GM23338 (cell line): Measurements from ENCODE around the gene PLEKHA7. TPM values are rescaled to one million over a fixed set of nuclear protein-coding genes. Genes with fewer than 3 reads are reported as not detected.

Source experiments
- ATAC-seq: fragments of 200-7000 bp; cut with Tn5 transposase; 3 replicates; pipeline ENCODE4 v1.9.1; 2020
- DNase-seq: peaks from one replicate; pipeline ENCODE4 v3.0.0-alpha.2; 2015; ENCODE audit warnings: low spot score
- H2AFZ ChIP-seq: fragments of 200-600 bp; sonication (generic); 2 replicates; pipeline ENCODE4 v1.8.0; 2016; ENCODE audit warnings: antibody characterized with exemption, mild to moderate bottlenecking, moderate library complexity
- H3F3A ChIP-seq: fragments of 200-600 bp; sonication (generic); replicated peaks from 2 replicates; pipeline ENCODE4 v1.8.0; 2017; ENCODE audit warnings: antibody characterized with exemption, mixed run types, low read depth
- H3K27ac ChIP-seq: fragments of 200-600 bp; sonication (generic); 2 replicates; pipeline ENCODE4 v1.6.1; 2016; ENCODE audit warnings: low read depth
- H3K27me3 ChIP-seq: fragments of 200-600 bp; sonication (generic); 2 replicates; pipeline ENCODE4 v1.8.0; 2016; ENCODE audit warnings: mild to moderate bottlenecking, mixed run types, moderate library complexity; ENCODE audit not compliant: insufficient read depth
- H3K36me3 ChIP-seq: fragments of 200-600 bp; sonication (generic); 2 replicates; pipeline ENCODE4 v1.8.0; 2016; ENCODE audit warnings: mild to moderate bottlenecking; ENCODE audit not compliant: insufficient read depth
- H3K4me1 ChIP-seq: fragments of 200-600 bp; sonication (generic); 2 replicates; pipeline ENCODE4 v1.8.0; 2016; ENCODE audit warnings: mild to moderate bottlenecking, moderate library complexity; ENCODE audit not compliant: insufficient read depth
- H3K4me2 ChIP-seq: fragments of 200-600 bp; sonication (generic); 2 replicates; pipeline ENCODE4 v1.7.1; 2017; ENCODE audit warnings: mixed run types
- H3K4me3 ChIP-seq: fragments of 200-600 bp; sonication (generic); 2 replicates; pipeline ENCODE4 v1.6.1; 2016; ENCODE audit warnings: mixed run types
- H3K79me2 ChIP-seq: fragments of 200-600 bp; sonication (generic); replicated peaks from 2 replicates; pipeline ENCODE4 v1.8.0; 2017; ENCODE audit warnings: mild to moderate bottlenecking; ENCODE audit not compliant: insufficient read depth
- H3K9me2 ChIP-seq: fragments of 200-600 bp; sonication (generic); 2 replicates; pipeline ENCODE4 v1.8.0; 2017; ENCODE audit not compliant: insufficient read depth
- H4K20me1 ChIP-seq: fragments of 200-600 bp; sonication (generic); replicated peaks from 2 replicates; pipeline ENCODE4 v1.8.0; 2017; ENCODE audit warnings: mild to moderate bottlenecking; ENCODE audit not compliant: insufficient read depth
- H3K27ac Mint-ChIP-seq: 2 replicates; pipeline ENCODE4 v1.8.0; 2020; ENCODE audit warnings: inconsistent platforms, mild to moderate bottlenecking, moderate library complexity, mixed read lengths
- H3K27me3 Mint-ChIP-seq: 3 replicates; pipeline ENCODE4 v1.8.0; 2022; ENCODE audit warnings: low read depth, mild to moderate bottlenecking, moderate library complexity, mixed read lengths, inconsistent platforms; ENCODE audit not compliant: insufficient read depth, poor library complexity
- H3K36me3 Mint-ChIP-seq: 3 replicates; pipeline ENCODE4 v1.8.0; 2021; ENCODE audit warnings: low read depth, mild to moderate bottlenecking, inconsistent platforms, moderate library complexity, mixed read lengths
- H3K4me1 Mint-ChIP-seq: 3 replicates; pipeline ENCODE4 v1.8.0; 2020; ENCODE audit warnings: mild to moderate bottlenecking, inconsistent platforms, mixed read lengths
- H3K4me3 Mint-ChIP-seq: 3 replicates; pipeline ENCODE4 v1.8.0; 2021; ENCODE audit warnings: moderate library complexity, mild to moderate bottlenecking, inconsistent platforms, mixed read lengths
- H3K9me3 Mint-ChIP-seq: 3 replicates; pipeline ENCODE4 v1.8.0; 2020; ENCODE audit warnings: moderate library complexity, mild to moderate bottlenecking, inconsistent platforms, mixed read lengths
- CREB1 ChIP-seq: fragments of 250-450 bp; sonication (Bioruptor Pico); IDR thresholded peaks from 2 replicates; pipeline ENCODE4 v1.5.0; 2020; ENCODE audit warnings: low read depth, mild to moderate bottlenecking, moderate library complexity
- EZH2phosphoT487 ChIP-seq: fragments of 200-600 bp; sonication (generic); IDR thresholded peaks from one replicate; pipeline ENCODE4 v1.8.1; 2018; ENCODE audit warnings: antibody characterized with exemption; ENCODE audit not compliant: unreplicated experiment
- JUNB ChIP-seq: IDR thresholded peaks from one replicate; pipeline ENCODE4 v1.6.1; 2016; ENCODE audit warnings: antibody characterized with exemption; ENCODE audit not compliant: unreplicated experiment
- NANOG ChIP-seq: IDR thresholded peaks from 2 replicates; pipeline ENCODE4 v1.6.1; 2016; ENCODE audit warnings: antibody characterized with exemption, borderline replicate concordance
- POLR2AphosphoS5 ChIP-seq: IDR thresholded peaks from 2 replicates; pipeline ENCODE4 v1.6.1; 2016; ENCODE audit warnings: antibody characterized with exemption, low read depth
- REST ChIP-seq: IDR thresholded peaks from one replicate; pipeline ENCODE4 v1.6.1; 2018; ENCODE audit warnings: antibody characterized with exemption; ENCODE audit not compliant: unreplicated experiment
- ZNF114 ChIP-seq: fragments of 250-450 bp; sonication (Bioruptor Pico); IDR thresholded peaks from 2 replicates; pipeline ENCODE4 v1.5.0; 2020; ENCODE audit warnings: mild to moderate bottlenecking, moderate library complexity
- ZNF331 ChIP-seq: fragments of 250-450 bp; sonication (Bioruptor Pico); IDR thresholded peaks from 2 replicates; pipeline ENCODE4 v1.5.0; 2020; ENCODE audit warnings: low read depth, mild to moderate bottlenecking, moderate library complexity
- ZNF462 ChIP-seq: fragments of 250-450 bp; sonication (Bioruptor Pico); IDR thresholded peaks from 2 replicates; pipeline ENCODE4 v1.5.0; 2020; ENCODE audit warnings: mild to moderate bottlenecking, moderate library complexity
- polyA plus RNA-seq: library from polyadenylated mRNA; unstranded; fragments of >200 nt; fragmentation: Nextera tagmentation; extraction: Ambion mirVana; gene quantifications from 2 replicates; pipeline ENCODE4 v1.2.1, GENCODE V29; 2016
- total RNA-seq: library from RNA; depleted of rRNA; stranded (reverse); fragments of >200 nt; shearing (Covaris generic); gene quantifications from 2 replicates; pipeline ENCODE4 v1.2.3, GENCODE V29; 2014

Gene PLEKHA7
- total and polyA plus RNA-seq, 2 experiments from 2014 or later: 9.7 to 15.8 TPM

- H3K4me2 ChIP-seq: no peak overlapping the region
- no peaks in the 10 kb centered on the region for H3K79me2 ChIP-seq
- no peaks in the 10 kb centered on the region for H3K36me3 ChIP-seq
- H3F3A ChIP-seq: no peaks in the 10 kb centered on the region
- peaks cover 3% of the 10 kb centered on the region; the same call in 1 of the 3 replicates for H3K4me1 Mint-ChIP-seq
- ATAC-seq (no peak), DNase-seq (no peak)
- H3K4me1 ChIP-seq: no peaks in the 10 kb centered on the region
- H3K4me3 ChIP-seq: no peak overlapping the region
- H3K27ac ChIP-seq: no peak overlapping the region
- no peaks in the 10 kb centered on the region for H3K9me3 Mint-ChIP-seq
- H2AFZ ChIP-seq: no peak overlapping the region
- no peak overlapping the region for H3K4me3 Mint-ChIP-seq
- H3K9me2 ChIP-seq: no peaks in the 10 kb centered on the region
- no peaks in the 10 kb centered on the region for H3K27me3 ChIP-seq
- H3K27ac Mint-ChIP-seq: no peak overlapping the region
- H3K36me3 Mint-ChIP-seq: no peaks in the 10 kb centered on the region
- H4K20me1 ChIP-seq: no peaks in the 10 kb centered on the region
- peaks cover 3% of the 10 kb centered on the region for H3K27me3 Mint-ChIP-seq
- TF ChIP-seq ZNF331 (CRISPR knock-in tag): no peak
Observed at GRCh38 chr11:16769386-16769785, 244.8 kb downstream of the PLEKHA7 start.

- H3K27ac Mint-ChIP-seq: no peak overlapping the region
- Histone ChIP-seq H3K27ac (no peak overlapping the region), H3K27me3 (no peaks in the 10 kb centered on the region), H3K9me2 (no peaks in the 10 kb centered on the region), H2AFZ (no peak overlapping the region), H3K4me2 (no peak overlapping the region), H4K20me1 (no peaks in the 10 kb centered on the region), H3F3A (no peaks in the 10 kb centered on the region), H3K4me1 (no peaks in the 10 kb centered on the region), H3K4me3 (no peak overlapping the region), H3K36me3 (no peaks in the 10 kb centered on the region), H3K79me2 (no peaks in the 10 kb centered on the region)
- H3K27me3 Mint-ChIP-seq: no peaks in the 10 kb centered on the region
- no peak for TF ChIP-seq REST
- no peak for TF ChIP-seq JUNB
- no peak for TF ChIP-seq CREB1 (CRISPR knock-in tag)
- TF ChIP-seq ZNF331 (CRISPR knock-in tag): no peak
- TF ChIP-seq ZNF114 (CRISPR knock-in tag): no peak
- no peak for TF ChIP-seq ZNF462
- TF ChIP-seq NANOG: no peak
- TF ChIP-seq EZH2phosphoT487: no peak
- no peak for TF ChIP-seq POLR2AphosphoS5
- H3K4me1 Mint-ChIP-seq: no peaks in the 10 kb centered on the region
- H3K36me3 Mint-ChIP-seq: no peaks in the 10 kb centered on the region
- no peak for DNase-seq
- no peak overlapping the region for H3K4me3 Mint-ChIP-seq
- no peak for ATAC-seq
- H3K9me3 Mint-ChIP-seq: no peaks in the 10 kb centered on the region
Observed at GRCh38 chr11:16767957-16768356, 246.3 kb downstream of the PLEKHA7 start.
